CD8-positive, alpha-beta memory T cell (primary cell): ENCODE data around the gene DENND4A. TPM values are rescaled to one million over a fixed set of nuclear protein-coding genes. Genes with fewer than 3 reads are reported as not detected.

Source experiments
- CTCF ChIA-PET: fragments of 350-600 bp; sonication (Branson Sonifier 250); formaldehyde crosslinking; loops from one replicate; lab custom pipeline; 2021; ENCODE audit warnings: antibody characterized with exemption; lab: Charles Lee
- POLR2A ChIA-PET: fragments of 350-600 bp; sonication (Branson Sonifier 250); formaldehyde crosslinking; loops from one replicate; lab custom pipeline; 2021; ENCODE audit warnings: antibody characterized with exemption; lab: Charles Lee
- DNase-seq, 5 donors: peaks; one replicate each; pipeline versions ENCODE4 v3.0.0 to v3.0.0-alpha.2; 2020 to 2022; ENCODE audit warnings: mixed read lengths in 1 of 5
- H3K27ac ChIP-seq: one replicate; pipeline ENCODE4 v1.7.0; 2013; ENCODE audit warnings: low read depth, mild to moderate bottlenecking, low read length, moderate library complexity
- H3K27me3 ChIP-seq: 2 replicates; pipeline ENCODE4 v1.7.0; 2013; ENCODE audit warnings: low read length, mild to moderate bottlenecking; ENCODE audit not compliant: insufficient read depth, poor library complexity, severe bottlenecking
- H3K36me3 ChIP-seq: 2 replicates; pipeline ENCODE4 v1.7.0; 2013; ENCODE audit warnings: mild to moderate bottlenecking, low read length, moderate library complexity; ENCODE audit not compliant: insufficient read depth
- H3K4me1 ChIP-seq: 2 replicates; pipeline ENCODE4 v1.7.0; 2013; ENCODE audit warnings: mild to moderate bottlenecking, low read length, moderate library complexity; ENCODE audit not compliant: insufficient read depth
- H3K4me3 ChIP-seq: 2 replicates; pipeline ENCODE4 v1.7.0; 2013; ENCODE audit warnings: mild to moderate bottlenecking, low read length
- H3K9me3 ChIP-seq: 2 replicates; pipeline ENCODE4 v1.7.0; 2013; ENCODE audit warnings: mild to moderate bottlenecking, low read length
- H3K27ac Mint-ChIP-seq, 8 donors: one replicate each; pipeline ENCODE4 v1.8.0; 2020 to 2021; ENCODE audit warnings: mixed read lengths in 8 of 8, mild to moderate bottlenecking in 6 of 8, inconsistent platforms in 3 of 8, moderate library complexity in 3 of 8
- H3K27me3 Mint-ChIP-seq, 2 donors: one replicate each; pipeline ENCODE4 v1.8.0; 2020 to 2021; ENCODE audit warnings: mixed read lengths in 2 of 2, mild to moderate bottlenecking in 1 of 2, moderate library complexity in 1 of 2
- H3K36me3 Mint-ChIP-seq, 3 donors: one replicate each; pipeline ENCODE4 v1.8.0; 2020 to 2021; ENCODE audit warnings: mixed read lengths in 3 of 3, inconsistent platforms in 1 of 3, mild to moderate bottlenecking in 1 of 3
- H3K4me1 Mint-ChIP-seq, 3 donors: one replicate each; pipeline ENCODE4 v1.8.0; 2020 to 2021; ENCODE audit warnings: mixed read lengths in 3 of 3, inconsistent platforms in 1 of 3, mild to moderate bottlenecking in 1 of 3
- H3K4me3 Mint-ChIP-seq, 7 donors: one replicate each; pipeline ENCODE4 v1.8.0; 2020 to 2021; ENCODE audit warnings: mixed read lengths in 7 of 7, mild to moderate bottlenecking in 6 of 7, moderate library complexity in 4 of 7, inconsistent platforms in 2 of 7
- H3K9me3 Mint-ChIP-seq, 5 donors: one replicate each; pipeline ENCODE4 v1.8.0; 2020 to 2022; ENCODE audit warnings: mixed read lengths in 5 of 5, mild to moderate bottlenecking in 3 of 5, moderate library complexity in 2 of 5, inconsistent platforms in 1 of 5
- polyA plus RNA-seq: library from polyadenylated mRNA; unstranded; fragments of 300-500 nt; fragmentation: Illumina TruSeq; gene quantifications from one replicate; pipeline ENCODE4 v1.2.3, GENCODE V29; 2021
- total RNA-seq, 2 experiments: library from RNA; stranded (reverse); gene quantifications; one replicate each; pipeline ENCODE4 v1.2.3, GENCODE V29; 2021

Gene DENND4A
- total and polyA plus RNA-seq, 3 experiments from 2014 or later, result 21.5 to 54.3 (median 47.2) TPM

GRCh38 chr15:65765106-65765505 lies 27.0 kb downstream of the DENND4A start:
- no peaks in the 10 kb centered on the region for H3K27me3 Mint-ChIP-seq
- peaks cover 37% of the 10 kb centered on the region for H3K4me1 ChIP-seq
- H3K4me3 Mint-ChIP-seq, result no peak overlapping the region
- H3K9me3 Mint-ChIP-seq, result no peaks in the 10 kb centered on the region
- H3K4me1 Mint-ChIP-seq, result peaks cover 64 to 80% (median 71%) of the 10 kb centered on the region in 3 donors
- ChIA-PET CTCF (no interaction called here), POLR2A (no interaction called here)
- no peaks in the 10 kb centered on the region for H3K36me3 ChIP-seq
- peak overlapping the region in 1 of 8 donors; percentile 83 for H3K27ac Mint-ChIP-seq
- DNase-seq, result no peak
- no peak overlapping the region for H3K27ac ChIP-seq
- no peak overlapping the region for H3K4me3 ChIP-seq
- no peaks in the 10 kb centered on the region for H3K27me3 ChIP-seq
- H3K9me3 ChIP-seq, result no peaks in the 10 kb centered on the region
- peaks cover 0 to 14% (median 5%) of the 10 kb centered on the region in 3 donors for H3K36me3 Mint-ChIP-seq

GRCh38 chr15:65762914-65763787 lies 28.9 kb downstream of the DENND4A start:
- peaks cover 27% of the 10 kb centered on the region for H3K4me1 ChIP-seq

GRCh38 chr15:65762399-65762798 lies 29.7 kb downstream of the DENND4A start:
- DNase-seq, result no peak
- H3K36me3 ChIP-seq, result no peaks in the 10 kb centered on the region
- no peaks in the 10 kb centered on the region for H3K27me3 ChIP-seq
- POLR2A ChIA-PET, result no interaction called here
- no peak overlapping the region for H3K27ac ChIP-seq
- no peak overlapping the region for H3K4me3 ChIP-seq
- CTCF ChIA-PET, result no interaction called here
- H3K27ac Mint-ChIP-seq, result peak overlapping the region in 7 of 8 donors; percentile 58 to 93 (median 66)
- H3K4me1 Mint-ChIP-seq, result peaks cover 48 to 60% (median 55%) of the 10 kb centered on the region in 3 donors
- no peaks in the 10 kb centered on the region for H3K27me3 Mint-ChIP-seq
- peaks cover 0 to 27% (median 2%) of the 10 kb centered on the region in 3 donors for H3K36me3 Mint-ChIP-seq
- H3K9me3 Mint-ChIP-seq, result no peaks in the 10 kb centered on the region
- peak overlapping the region in 5 of 7 donors; percentile 40 to 75 (median 50) for H3K4me3 Mint-ChIP-seq
- peaks cover 22% of the 10 kb centered on the region for H3K4me1 ChIP-seq
- no peaks in the 10 kb centered on the region for H3K9me3 ChIP-seq

More at GRCh38 chr15:65762914-65763787, 28.9 kb downstream of the DENND4A start:
- peaks cover 54 to 63% (median 62%) of the 10 kb centered on the region in 3 donors for H3K4me1 Mint-ChIP-seq
- Histone ChIP-seq H3K36me3 (no peaks in the 10 kb centered on the region), H3K9me3 (no peaks in the 10 kb centered on the region), H3K27me3 (no peaks in the 10 kb centered on the region), H3K27ac (no peak overlapping the region), H3K4me3 (no peak overlapping the region)
- peak overlapping the region in 7 of 8 donors; percentile 6 to 89 (median 72) for H3K27ac Mint-ChIP-seq
- peaks cover 0 to 24% (median 3%) of the 10 kb centered on the region in 3 donors for H3K36me3 Mint-ChIP-seq
- peak overlapping the region; percentile 8 to 75 (median 51) for H3K4me3 Mint-ChIP-seq
- CTCF ChIA-PET, result no interaction called here
- POLR2A ChIA-PET, result interaction anchor here (1.1 kb wide), 1 partner anchor 22 kb away, joined by 8 read pairs; no protein-coding TSS in a partner anchor
- no peaks in the 10 kb centered on the region for H3K27me3 Mint-ChIP-seq
- H3K9me3 Mint-ChIP-seq, result no peaks in the 10 kb centered on the region
- DNase-seq, result no peak

GRCh38 chr15:65761210-65761926 lies 30.7 kb downstream of the DENND4A start:
- Mint-ChIP-seq H3K27ac (peak overlapping the region; percentile 71 to 97 (median 84)), H3K36me3 (peaks cover 0 to 27% (median 2%) of the 10 kb centered on the region in 3 donors), H3K4me1 (peaks cover 42 to 54% (median 49%) of the 10 kb centered on the region in 3 donors), H3K27me3 (no peaks in the 10 kb centered on the region), H3K9me3 (no peaks in the 10 kb centered on the region), H3K4me3 (peak overlapping the region; percentile 57 to 86 (median 71))
- no peak for DNase-seq
- CTCF ChIA-PET, result interaction anchor here (1.6 kb wide), 1 partner anchor 68 kb away, joined by 4 read pairs; no protein-coding TSS in a partner anchor
- Histone ChIP-seq H3K36me3 (no peaks in the 10 kb centered on the region), H3K4me1 (peaks cover 20% of the 10 kb centered on the region), H3K4me3 (peak overlapping the region; percentile 34), H3K27me3 (no peaks in the 10 kb centered on the region), H3K27ac (peak overlapping the region; percentile 11), H3K9me3 (no peaks in the 10 kb centered on the region)
- POLR2A ChIA-PET, result interaction anchor here (0.6 to 1.3 kb wide), 2 partner anchors 28 to 30 kb away, joined by 3 to 5 read pairs; no protein-coding TSS in a partner anchor

- peaks cover 0 to 43% (median 0%) of the 10 kb centered on the region in 3 donors for H3K36me3 Mint-ChIP-seq
- no peaks in the 10 kb centered on the region for H3K27me3 Mint-ChIP-seq
- H3K27ac ChIP-seq, result no peak overlapping the region
- ChIA-PET CTCF (interaction anchor here (1.1 kb wide), 1 partner anchor 9 kb away, joined by 3 read pairs; no protein-coding TSS in a partner anchor), POLR2A (no interaction called here)
- H3K4me1 Mint-ChIP-seq, result peaks cover 41 to 60% (median 50%) of the 10 kb centered on the region in 3 donors
- no peaks in the 10 kb centered on the region for H3K9me3 Mint-ChIP-seq
- H3K4me3 ChIP-seq, result no peak overlapping the region
- no peaks in the 10 kb centered on the region for H3K9me3 ChIP-seq
- peak overlapping the region in 3 of 8 donors; percentile 6 to 21 (median 17) for H3K27ac Mint-ChIP-seq
- no peak for DNase-seq
- H3K4me3 Mint-ChIP-seq, result no peak overlapping the region
- peaks cover 24% of the 10 kb centered on the region for H3K4me1 ChIP-seq
- H3K36me3 ChIP-seq, result peaks cover 7% of the 10 kb centered on the region
- H3K27me3 ChIP-seq, result no peaks in the 10 kb centered on the region
Observed at GRCh38 chr15:65759441-65759840, 32.7 kb downstream of the DENND4A start.

- Mint-ChIP-seq H3K27ac (peak overlapping the region in 2 of 8 donors; percentile 30 to 62), H3K4me3 (no peak overlapping the region), H3K4me1 (peaks cover 38 to 59% (median 51%) of the 10 kb centered on the region in 3 donors), H3K36me3 (peaks cover 0 to 47% (median 2%) of the 10 kb centered on the region in 3 donors), H3K9me3 (no peaks in the 10 kb centered on the region), H3K27me3 (no peaks in the 10 kb centered on the region)
- no peak for DNase-seq
- Histone ChIP-seq H3K4me3 (no peak overlapping the region), H3K9me3 (no peaks in the 10 kb centered on the region), H3K27ac (no peak overlapping the region), H3K27me3 (no peaks in the 10 kb centered on the region), H3K36me3 (peaks cover 7% of the 10 kb centered on the region), H3K4me1 (peaks cover 20% of the 10 kb centered on the region)
- POLR2A ChIA-PET, result no interaction called here
- CTCF ChIA-PET, result no interaction called here
Observed at GRCh38 chr15:65758242-65758641, 33.9 kb downstream of the DENND4A start.

GRCh38 chr15:65757256-65757655 lies 34.8 kb downstream of the DENND4A start:
- H3K4me1 Mint-ChIP-seq, result peaks cover 29 to 50% (median 41%) of the 10 kb centered on the region in 3 donors
- H3K27ac ChIP-seq, result no peak overlapping the region
- H3K27me3 ChIP-seq, result no peaks in the 10 kb centered on the region
- no peak overlapping the region for H3K4me3 ChIP-seq
- peak overlapping the region in 4 of 8 donors; percentile 8 to 50 (median 28) for H3K27ac Mint-ChIP-seq
- ChIA-PET POLR2A (no interaction called here), CTCF (no interaction called here)
- H3K9me3 ChIP-seq, result no peaks in the 10 kb centered on the region
- no peaks in the 10 kb centered on the region for H3K27me3 Mint-ChIP-seq
- H3K4me3 Mint-ChIP-seq, result no peak overlapping the region
- DNase-seq, result no peak
- peaks cover 7% of the 10 kb centered on the region for H3K36me3 ChIP-seq
- peaks cover 0 to 47% (median 2%) of the 10 kb centered on the region in 3 donors for H3K36me3 Mint-ChIP-seq
- no peaks in the 10 kb centered on the region for H3K9me3 Mint-ChIP-seq
- H3K4me1 ChIP-seq, result peaks cover 16% of the 10 kb centered on the region
